Muscle layer of duodenum (tissue), 2 donors: ENCODE results near the gene RRN3.
"Not testable (repeated sequence)": the region's sequence is repeated elsewhere in the genome, so short reads cannot be mapped to it uniquely, and the experiment has no call there.

Experiments used
- H3K27ac ChIP-seq: one replicate; pipeline ENCODE4 v1.7.0; 2013; ENCODE audit warnings: mild to moderate bottlenecking, low read length
- H3K27me3 ChIP-seq: one replicate; pipeline ENCODE4 v1.7.0; 2013; ENCODE audit warnings: low read depth, mild to moderate bottlenecking, control low read depth, low read length
- H3K36me3 ChIP-seq, 2 donors: one replicate each; pipeline ENCODE4 v1.7.0; 2013; ENCODE audit warnings: low read length in 2 of 2, control low read depth in 1 of 2, mild to moderate bottlenecking in 1 of 2; ENCODE audit not compliant: insufficient read depth in 2 of 2, control insufficient read depth in 1 of 2
- H3K4me1 ChIP-seq, 2 donors: one replicate each; pipeline ENCODE4 v1.7.0; 2013; ENCODE audit warnings: low read length in 2 of 2, mild to moderate bottlenecking in 2 of 2, control low read depth in 1 of 2, moderate library complexity in 1 of 2; ENCODE audit not compliant: insufficient read depth in 2 of 2, control insufficient read depth in 1 of 2
- H3K4me3 ChIP-seq, 2 donors: one replicate each; pipeline ENCODE4 v1.7.0; 2013; ENCODE audit warnings: low read length in 2 of 2, low read depth in 1 of 2, mild to moderate bottlenecking in 1 of 2
- H3K9me3 ChIP-seq, 2 donors: one replicate each; pipeline ENCODE4 v1.7.0; 2013; ENCODE audit warnings: low read length in 2 of 2, control low read depth in 1 of 2, mild to moderate bottlenecking in 1 of 2; ENCODE audit not compliant: control insufficient read depth in 1 of 2
- donor health status: healthy.

The RRN3 gene

GRCh38 chr16:15133554-15133953 is 39.5 kb upstream of the RRN3 start:
- H3K36me3 ChIP-seq, H3K27me3 ChIP-seq, H3K27ac ChIP-seq, H3K4me3 ChIP-seq, H3K4me1 ChIP-seq, H3K9me3 ChIP-seq: not testable (repeated sequence)

- H3K4me3 ChIP-seq, H3K36me3 ChIP-seq, H3K27ac ChIP-seq, H3K4me1 ChIP-seq, H3K9me3 ChIP-seq, H3K27me3 ChIP-seq: not testable (repeated sequence)
Observed at GRCh38 chr16:15132719-15133428, 38.8 kb upstream of the RRN3 start.

- H3K4me1 ChIP-seq, H3K27me3 ChIP-seq, H3K27ac ChIP-seq, H3K4me3 ChIP-seq, H3K9me3 ChIP-seq: not testable (repeated sequence)
- H3K36me3 ChIP-seq: peaks cover 0 to 14% of the 10 kb centered on the region in 2 donors
Observed at GRCh38 chr16:15130943-15131700, 37.0 kb upstream of the RRN3 start.

- H3K27me3 ChIP-seq, H3K4me1 ChIP-seq, H3K9me3 ChIP-seq, H3K27ac ChIP-seq, H3K4me3 ChIP-seq: not testable (repeated sequence)
- peaks cover 0 to 14% of the 10 kb centered on the region in 2 donors for H3K36me3 ChIP-seq
Observed at GRCh38 chr16:15130256-15130932, 36.3 kb upstream of the RRN3 start.

GRCh38 chr16:15127641-15128425 is 33.8 kb upstream of the RRN3 start:
- H3K4me3 ChIP-seq, H3K9me3 ChIP-seq, H3K27ac ChIP-seq, H3K27me3 ChIP-seq, H3K4me1 ChIP-seq: not testable (repeated sequence)
- H3K36me3 ChIP-seq: peaks cover 0 to 11% of the 10 kb centered on the region in 2 donors

GRCh38 chr16:15100372-15100987 is 6.4 kb upstream of the RRN3 start:
- not testable (repeated sequence) for H3K27me3 ChIP-seq, H3K4me3 ChIP-seq

GRCh38 chr16:15099366-15099909 is 5.4 kb upstream of the RRN3 start:
- H3K36me3 ChIP-seq, H3K4me3 ChIP-seq, H3K27me3 ChIP-seq, H3K4me1 ChIP-seq, H3K9me3 ChIP-seq, H3K27ac ChIP-seq: not testable (repeated sequence)

More at GRCh38 chr16:15100372-15100987, 6.4 kb upstream of the RRN3 start:
- not testable (repeated sequence) for H3K36me3 ChIP-seq, H3K4me1 ChIP-seq, H3K9me3 ChIP-seq, H3K27ac ChIP-seq

GRCh38 chr16:15096583-15096972 is 2.5 kb upstream of the RRN3 start:
- H3K27me3 ChIP-seq, H3K36me3 ChIP-seq, H3K27ac ChIP-seq, H3K4me3 ChIP-seq, H3K9me3 ChIP-seq, H3K4me1 ChIP-seq: not testable (repeated sequence)

- H3K4me1 ChIP-seq: not testable (repeated sequence)
Observed at GRCh38 chr16:15093571-15093954, 509 bp downstream of the RRN3 start.

GRCh38 chr16:15090663-15091269 is 3.3 kb downstream of the RRN3 start:
- not testable (repeated sequence) for H3K4me1 ChIP-seq, H3K27ac ChIP-seq, H3K36me3 ChIP-seq, H3K27me3 ChIP-seq, H3K4me3 ChIP-seq, H3K9me3 ChIP-seq

More at GRCh38 chr16:15093571-15093954, 509 bp downstream of the RRN3 start:
- H3K36me3 ChIP-seq, H3K9me3 ChIP-seq, H3K27me3 ChIP-seq: not testable (repeated sequence)
- Histone ChIP-seq H3K4me3 (peak overlapping the region; percentile 68 to 73), H3K27ac (peak overlapping the region; percentile 74)
